Measurements from ENCODE around the gene RTF2. TPM values are rescaled to one million over a fixed set of nuclear protein-coding genes. Genes with fewer than 3 reads are reported as not detected.
"Not testable (repeated sequence)": the region's sequence is repeated elsewhere in the genome, so short reads cannot be mapped to it uniquely, and the experiment has no call there.

RTF2 gene
- total and polyA plus RNA-seq, 9 donors: 90.9 to 130 (median 110) TPM

GRCh38 chr20:56564526-56564925 lies 96.1 kb downstream of the RTF2 start:
- H3K27ac ChIP-seq (ENCODE audit: low read length); DNase-seq; H3K27me3 ChIP-seq (ENCODE audit: control insufficient read depth, insufficient read depth, low read length); H3K4me3 ChIP-seq (ENCODE audit: low read length); H3K4me1 ChIP-seq (ENCODE audit: control insufficient read depth, insufficient read depth, low read length); H3K36me3 ChIP-seq (ENCODE audit: control insufficient read depth, insufficient read depth, low read length); H3K9me3 ChIP-seq (replicated peaks; ENCODE audit: control insufficient read depth, low read depth, low read length): not testable (repeated sequence)
- 100% methylated on average over 1 of the region's 6 CpGs for WGBS (ENCODE audit: insufficient coverage)

- no peaks in the 10 kb centered on the region for H3K9me3 ChIP-seq (replicated peaks; ENCODE audit: control insufficient read depth, low read depth, low read length)
- H3K4me3 ChIP-seq (ENCODE audit: low read length): no peak overlapping the region
- H3K27ac ChIP-seq (ENCODE audit: low read length): no peak overlapping the region
- 83% methylated on average over 2 of the region's 4 CpGs for WGBS (ENCODE audit: insufficient coverage)
- DNase-seq: no peak
- no peaks in the 10 kb centered on the region for H3K4me1 ChIP-seq (ENCODE audit: control insufficient read depth, insufficient read depth, low read length)
- H3K36me3 ChIP-seq (ENCODE audit: control insufficient read depth, insufficient read depth, low read length): no peaks in the 10 kb centered on the region
- H3K27me3 ChIP-seq (ENCODE audit: control insufficient read depth, insufficient read depth, low read length): no peaks in the 10 kb centered on the region
These were observed 97.1 kb downstream of the RTF2 start for GRCh38 chr20:56565511-56565910.

GRCh38 chr20:56566621-56567020 lies 98.2 kb downstream of the RTF2 start:
- no CpG with 5 or more reads among the region's 3 CpGs for WGBS (ENCODE audit: insufficient coverage)
- Histone ChIP-seq H3K9me3 (replicated peaks; ENCODE audit: control insufficient read depth, low read depth, low read length) (no peaks in the 10 kb centered on the region), H3K27ac (ENCODE audit: low read length) (no peak overlapping the region), H3K4me3 (ENCODE audit: low read length) (no peak overlapping the region), H3K4me1 (ENCODE audit: control insufficient read depth, insufficient read depth, low read length) (no peaks in the 10 kb centered on the region), H3K36me3 (ENCODE audit: control insufficient read depth, insufficient read depth, low read length) (no peaks in the 10 kb centered on the region), H3K27me3 (ENCODE audit: control insufficient read depth, insufficient read depth, low read length) (no peaks in the 10 kb centered on the region)
- DNase-seq: no peak

Other genes starting within 250 kb of the RTF2 start
- not detected for gene MC3R, start 219.9 kb upstream of the RTF2 start, total RNA-seq
- gene MC3R, start 219.9 kb upstream of the RTF2 start, polyA plus RNA-seq (ENCODE audit: insufficient read depth in 1 of 8, insufficient read length in 8 of 8, low replicate concordance in 1 of 8): not detected
- gene FAM210B, start 109.7 kb upstream of the RTF2 start, total RNA-seq: 37.5 TPM
- 10 to 100 TPM; 36.9 to 44.9 (median 39.1) TPM for gene FAM210B, start 109.7 kb upstream of the RTF2 start, polyA plus RNA-seq (ENCODE audit: insufficient read depth in 1 of 8, insufficient read length in 8 of 8, low replicate concordance in 1 of 8)
- 9.4 TPM for gene AURKA, start 76.4 kb upstream of the RTF2 start, total RNA-seq
- gene AURKA, start 76.4 kb upstream of the RTF2 start, polyA plus RNA-seq (ENCODE audit: insufficient read depth in 1 of 8, insufficient read length in 8 of 8, low replicate concordance in 1 of 8): 10 to 100 TPM in 2 of 8 donors, 1 to 10 TPM in 6; 7.0 to 10.5 (median 9.7) TPM
- gene CSTF1, start 76.0 kb upstream of the RTF2 start, total RNA-seq: 30.9 TPM
- 10 to 100 TPM; 23.6 to 31.3 (median 27.6) TPM for gene CSTF1, start 76.0 kb upstream of the RTF2 start, polyA plus RNA-seq (ENCODE audit: insufficient read depth in 1 of 8, insufficient read length in 8 of 8, low replicate concordance in 1 of 8)
- gene CASS4, start 56.4 kb upstream of the RTF2 start, total RNA-seq: 5.5 TPM
- gene CASS4, start 56.4 kb upstream of the RTF2 start, polyA plus RNA-seq (ENCODE audit: insufficient read depth in 1 of 8, insufficient read length in 8 of 8, low replicate concordance in 1 of 8): 1 to 10 TPM; 4.8 to 8.1 (median 6.9) TPM
- 0.22 TPM for gene FAM209A, start 56.1 kb downstream of the RTF2 start, total RNA-seq
- gene FAM209A, start 56.1 kb downstream of the RTF2 start, polyA plus RNA-seq (ENCODE audit: insufficient read depth in 1 of 8, insufficient read length in 8 of 8, low replicate concordance in 1 of 8): under 1 TPM in 4 of 8 donors, not detected in 4; 0.17 to 0.35 (median 0.21) TPM
- gene FAM209B, start 64.6 kb downstream of the RTF2 start, total RNA-seq: 0.13 TPM
- under 1 TPM in 2 of 8 donors, not detected in 6; 0.24 to 0.38 TPM for gene FAM209B, start 64.6 kb downstream of the RTF2 start, polyA plus RNA-seq (ENCODE audit: insufficient read depth in 1 of 8, insufficient read length in 8 of 8, low replicate concordance in 1 of 8)
- gene TFAP2C, start 160.7 kb downstream of the RTF2 start, total RNA-seq: 0.09 TPM
- 1 to 10 TPM in 1 of 8 donors, under 1 TPM in 7; 0.06 to 6.1 (median 0.08) TPM for gene TFAP2C, start 160.7 kb downstream of the RTF2 start, polyA plus RNA-seq (ENCODE audit: insufficient read depth in 1 of 8, insufficient read length in 8 of 8, low replicate concordance in 1 of 8)

Measured in muscle of leg (tissue), 11 donors.